HUDEP-2 (cell line): ENCODE data around the gene TRPM6.
A peak's percentile ranks its signal among the peaks of the same experiment; 100 is the strongest.
"Not testable (repeated sequence)": the region's sequence is repeated elsewhere in the genome, so short reads cannot be mapped to it uniquely, and the experiment has no call there.

Experiments
- DNase-seq, 76 experiments: peaks; one replicate each; lab custom pipeline; 2025; ENCODE audit not compliant: unreplicated experiment in 76 of 76; lab: John Stamatoyannopoulos, UW

The TRPM6 gene, protein sequence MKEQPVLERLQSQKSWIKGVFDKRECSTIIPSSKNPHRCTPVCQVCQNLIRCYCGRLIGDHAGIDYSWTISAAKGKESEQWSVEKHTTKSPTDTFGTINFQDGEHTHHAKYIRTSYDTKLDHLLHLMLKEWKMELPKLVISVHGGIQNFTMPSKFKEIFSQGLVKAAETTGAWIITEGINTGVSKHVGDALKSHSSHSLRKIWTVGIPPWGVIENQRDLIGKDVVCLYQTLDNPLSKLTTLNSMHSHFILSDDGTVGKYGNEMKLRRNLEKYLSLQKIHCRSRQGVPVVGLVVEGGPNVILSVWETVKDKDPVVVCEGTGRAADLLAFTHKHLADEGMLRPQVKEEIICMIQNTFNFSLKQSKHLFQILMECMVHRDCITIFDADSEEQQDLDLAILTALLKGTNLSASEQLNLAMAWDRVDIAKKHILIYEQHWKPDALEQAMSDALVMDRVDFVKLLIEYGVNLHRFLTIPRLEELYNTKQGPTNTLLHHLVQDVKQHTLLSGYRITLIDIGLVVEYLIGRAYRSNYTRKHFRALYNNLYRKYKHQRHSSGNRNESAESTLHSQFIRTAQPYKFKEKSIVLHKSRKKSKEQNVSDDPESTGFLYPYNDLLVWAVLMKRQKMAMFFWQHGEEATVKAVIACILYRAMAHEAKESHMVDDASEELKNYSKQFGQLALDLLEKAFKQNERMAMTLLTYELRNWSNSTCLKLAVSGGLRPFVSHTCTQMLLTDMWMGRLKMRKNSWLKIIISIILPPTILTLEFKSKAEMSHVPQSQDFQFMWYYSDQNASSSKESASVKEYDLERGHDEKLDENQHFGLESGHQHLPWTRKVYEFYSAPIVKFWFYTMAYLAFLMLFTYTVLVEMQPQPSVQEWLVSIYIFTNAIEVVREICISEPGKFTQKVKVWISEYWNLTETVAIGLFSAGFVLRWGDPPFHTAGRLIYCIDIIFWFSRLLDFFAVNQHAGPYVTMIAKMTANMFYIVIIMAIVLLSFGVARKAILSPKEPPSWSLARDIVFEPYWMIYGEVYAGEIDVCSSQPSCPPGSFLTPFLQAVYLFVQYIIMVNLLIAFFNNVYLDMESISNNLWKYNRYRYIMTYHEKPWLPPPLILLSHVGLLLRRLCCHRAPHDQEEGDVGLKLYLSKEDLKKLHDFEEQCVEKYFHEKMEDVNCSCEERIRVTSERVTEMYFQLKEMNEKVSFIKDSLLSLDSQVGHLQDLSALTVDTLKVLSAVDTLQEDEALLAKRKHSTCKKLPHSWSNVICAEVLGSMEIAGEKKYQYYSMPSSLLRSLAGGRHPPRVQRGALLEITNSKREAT (N-terminal part only)

DNA sequence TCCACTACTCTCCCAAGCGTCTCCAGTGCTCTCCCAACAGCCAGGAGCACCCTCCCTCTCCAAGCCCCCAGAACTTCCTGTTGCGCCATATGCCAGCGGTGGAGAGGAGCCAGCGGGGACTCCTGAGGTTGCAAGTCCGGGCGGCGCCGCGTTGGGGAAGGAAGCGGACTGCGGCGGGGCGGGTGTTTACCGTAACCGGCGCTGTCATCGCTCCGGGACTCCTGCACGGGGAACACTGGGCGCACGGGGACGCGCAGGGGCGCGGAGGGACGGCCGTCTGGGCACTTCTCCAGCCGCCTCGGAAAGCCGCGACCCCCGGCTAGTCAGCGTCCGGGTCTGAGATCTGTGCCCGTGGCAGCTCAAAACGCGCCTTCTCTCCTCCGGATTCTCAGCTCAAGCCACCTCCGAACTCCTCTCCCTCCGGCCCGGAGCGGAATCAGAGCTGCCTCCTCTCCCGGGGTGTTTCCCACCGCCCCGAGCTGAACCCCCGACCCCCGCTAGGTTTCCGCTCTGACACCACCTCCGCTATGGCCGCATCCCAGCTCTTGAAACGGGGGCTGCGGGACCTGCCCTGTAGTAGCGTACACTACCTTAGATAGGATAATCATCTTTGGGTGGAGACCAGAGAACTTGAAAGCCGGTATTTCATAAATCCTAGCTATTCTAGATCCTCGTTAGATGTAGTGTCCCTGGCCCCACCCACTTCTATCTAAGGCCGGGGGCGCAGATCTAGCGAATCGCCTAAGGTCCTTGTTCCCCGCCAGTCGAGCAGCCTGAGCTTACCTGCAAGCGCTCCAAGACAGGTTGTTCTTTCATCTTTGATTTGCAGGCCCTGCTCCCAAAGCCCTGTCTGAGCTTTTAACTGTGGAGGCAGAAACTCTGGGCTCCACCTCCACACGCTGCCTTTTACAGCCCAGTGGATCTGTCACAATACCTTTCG, at the start of gene TRPM6:
Gene TRPM6, minus strand, starts transcription at position 881 of the 940 bp plus-strand sequence. Its CDS starts 65 bp downstream, at position 816.
- peak in 8 of 76 experiments; percentile 1 to 9 (median 5) for DNase-seq

DNA sequence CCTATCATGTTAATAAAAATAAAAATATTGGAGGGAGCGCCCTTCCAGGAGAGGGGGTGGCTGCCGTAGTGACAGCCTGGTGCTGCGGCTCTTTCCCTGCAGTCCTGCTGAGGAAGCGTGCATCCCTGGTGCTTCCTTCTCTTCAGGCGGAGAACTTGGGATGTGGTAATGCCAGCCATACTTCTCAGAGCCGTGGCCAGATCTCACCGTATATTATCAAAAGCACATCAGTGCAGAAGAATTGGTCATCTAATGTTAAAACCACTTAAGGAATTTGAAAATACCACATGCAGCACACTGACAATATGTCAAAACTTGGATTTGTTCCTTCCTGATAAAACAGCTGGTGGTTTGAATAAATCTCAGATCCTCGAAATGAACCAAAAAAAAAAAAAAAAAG, 47.3 kb upstream of the TRPM6 start:
- no peak for DNase-seq

DNA sequence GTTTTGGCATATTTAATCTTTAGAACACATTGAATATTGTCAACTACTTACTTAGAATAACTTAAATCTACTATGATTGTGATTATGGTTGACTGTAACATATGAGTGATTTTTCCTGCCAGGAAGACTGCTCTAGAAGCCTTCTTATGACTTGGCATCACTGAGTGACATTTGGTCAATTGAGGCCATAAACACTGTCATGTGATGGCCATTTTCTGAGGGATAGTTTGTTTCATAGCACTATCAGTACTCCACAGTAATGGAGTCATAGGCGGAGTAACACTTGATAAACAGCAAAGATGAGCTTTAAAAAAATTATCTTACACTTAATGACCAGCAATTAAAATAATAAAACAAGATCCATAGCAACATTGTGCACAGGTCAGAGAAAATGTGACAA, 34.0 kb upstream of the TRPM6 start:
- DNase-seq = no peak

DNA sequence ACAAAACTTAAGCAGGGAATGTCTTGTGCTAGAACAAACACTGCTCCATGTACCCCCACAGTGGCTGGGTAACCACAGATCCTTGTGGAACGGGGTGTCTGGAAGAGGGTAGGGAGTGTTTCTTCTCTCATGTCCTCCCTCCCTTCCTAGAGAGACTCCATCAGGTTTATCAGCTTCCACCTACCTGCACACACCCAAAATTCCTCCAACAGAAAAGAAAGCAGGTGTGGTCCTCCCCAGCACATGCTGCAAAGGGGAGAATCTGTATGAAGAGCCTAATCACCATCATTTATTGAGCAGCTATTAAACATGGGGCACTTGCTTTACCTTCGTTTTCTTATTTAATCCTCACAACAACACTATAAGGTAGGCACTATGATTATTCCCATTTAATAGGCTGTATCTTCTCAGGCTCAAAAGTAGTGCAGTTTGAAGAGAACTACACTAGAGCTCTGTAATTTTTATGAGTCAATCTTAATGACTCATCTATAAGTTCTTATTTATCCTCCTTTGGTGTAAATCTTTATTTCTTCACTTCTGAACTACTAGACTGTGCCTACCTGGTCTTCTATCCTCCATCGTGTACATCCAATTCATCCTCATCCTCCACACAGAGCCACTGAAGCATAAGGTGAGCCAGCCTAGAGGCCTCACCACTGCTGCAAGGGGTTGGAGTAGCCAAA, 33.4 kb upstream of the TRPM6 start:
- no peak for DNase-seq

DNA sequence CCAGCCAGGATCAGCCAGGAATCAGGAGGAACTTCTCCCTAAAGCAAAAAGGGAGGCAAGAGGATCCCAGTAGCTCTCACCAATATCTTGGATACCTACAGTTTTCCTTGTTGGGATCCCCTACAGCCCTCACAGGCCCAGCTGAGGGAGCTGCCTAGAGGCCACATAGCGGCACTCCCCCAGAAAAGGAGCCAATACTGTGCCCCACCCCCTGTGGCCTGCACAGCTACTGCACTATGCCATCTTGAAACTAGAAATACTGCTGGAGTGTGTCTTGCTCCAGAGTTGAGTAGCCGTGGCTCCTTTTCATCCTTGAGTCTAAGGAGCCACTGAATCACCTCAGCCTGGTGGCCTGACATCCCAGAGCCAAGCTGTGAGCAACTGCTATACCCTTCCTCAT, 22.3 kb upstream of the TRPM6 start:
- DNase-seq = no peak

DNA sequence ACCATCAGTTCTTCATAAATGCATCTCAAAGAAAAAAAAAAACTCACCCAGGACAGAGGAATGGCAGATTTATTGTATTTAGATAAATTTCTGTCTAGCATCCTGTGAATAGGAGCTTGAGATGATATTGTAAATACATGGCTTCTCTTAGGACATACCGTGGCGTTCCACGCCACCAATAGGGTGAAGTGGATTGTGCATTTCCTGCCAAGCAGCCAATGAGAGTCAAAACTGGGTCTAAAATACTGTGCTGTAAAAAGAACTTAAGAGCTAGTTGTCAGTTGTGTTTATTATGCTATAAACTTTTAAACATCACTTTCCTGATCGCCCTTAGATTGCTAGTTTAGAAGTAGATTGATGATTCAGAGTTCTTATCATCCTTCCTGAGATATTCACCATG, 20.9 kb upstream of the TRPM6 start:
- no peak for DNase-seq

DNA sequence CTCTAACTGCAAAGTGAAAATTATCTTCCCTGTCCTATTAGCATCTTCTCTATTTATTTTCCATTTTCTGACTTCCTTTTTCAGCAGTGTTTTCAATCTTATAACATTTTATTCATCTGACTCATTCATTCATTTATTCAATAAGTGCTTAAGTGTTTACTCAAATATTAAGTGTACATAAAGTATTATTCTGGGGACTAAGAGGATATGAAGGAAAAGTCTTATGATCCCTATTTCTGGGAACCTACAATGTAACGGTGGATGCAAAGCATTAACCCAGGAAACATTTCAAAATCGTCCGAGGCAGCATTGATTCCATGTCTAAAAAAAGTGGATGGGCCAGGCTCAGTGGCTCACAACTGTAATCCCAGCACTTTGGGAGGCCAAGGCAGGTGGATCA, 19.4 kb upstream of the TRPM6 start:
- DNase-seq = no peak

- DNase-seq = no peak
Measured at GRCh38 chr9:74901001-74901400, 13.3 kb upstream of the TRPM6 start.

- DNase-seq = not testable (repeated sequence)
Measured at GRCh38 chr9:74888449-74888848, 728 bp upstream of the TRPM6 start.

- no peak for DNase-seq
Measured at GRCh38 chr9:74887981-74888370, 255 bp upstream of the TRPM6 start.

- DNase-seq = no peak
Measured at GRCh38 chr9:74876382-74876949, 11.3 kb downstream of the TRPM6 start.

- DNase-seq = no peak
Measured at GRCh38 chr9:74875656-74876055, 12.1 kb downstream of the TRPM6 start.

DNA sequence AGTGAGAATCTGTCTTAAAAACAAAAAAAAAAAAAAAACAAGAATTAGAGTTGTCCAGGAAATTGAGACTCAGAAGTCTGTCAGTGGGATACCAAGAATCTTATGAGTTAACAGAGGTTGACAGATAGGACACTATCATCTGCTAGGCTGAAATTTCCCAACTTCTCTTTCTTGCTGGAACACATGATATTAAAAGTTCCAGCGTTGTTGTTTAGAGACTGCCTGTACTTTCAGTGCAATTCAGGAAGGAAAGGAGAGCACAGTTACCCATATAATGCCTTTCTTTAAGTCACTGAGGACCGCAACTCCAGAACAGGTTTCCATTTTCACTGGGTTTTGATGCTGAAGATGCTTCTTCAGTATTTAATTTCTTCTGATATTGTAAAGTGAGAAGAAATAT, 13.5 kb downstream of the TRPM6 start:
- no peak for DNase-seq

- DNase-seq = no peak
Measured at GRCh38 chr9:74872619-74873233, 15.0 kb downstream of the TRPM6 start.

GRCh38 chr9:74867483-74867882, 20.2 kb downstream of the TRPM6 start:
- DNase-seq = no peak

DNA sequence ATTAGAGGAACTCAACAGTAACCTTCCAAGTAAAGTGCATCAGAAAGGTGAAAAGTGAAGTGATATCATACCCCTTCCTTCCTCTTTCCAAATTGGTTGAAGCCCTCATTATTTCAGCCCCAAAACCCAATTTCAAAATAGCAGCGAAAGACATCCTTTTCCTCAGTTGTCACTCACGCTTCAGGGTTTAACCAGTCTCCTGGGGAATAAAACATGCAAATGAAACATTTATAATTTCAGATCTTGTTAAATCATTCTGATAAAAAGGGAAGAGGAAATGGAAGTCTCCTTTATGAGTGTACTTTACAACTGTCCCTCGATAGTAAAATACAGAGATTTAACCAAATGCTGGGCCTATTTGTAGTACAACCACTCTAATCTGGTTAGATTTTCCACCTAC, 22.5 kb downstream of the TRPM6 start:
- DNase-seq = no peak

- no peak for DNase-seq
Measured at GRCh38 chr9:74861773-74862474, 25.8 kb downstream of the TRPM6 start.

GRCh38 chr9:74861071-74861470, 26.6 kb downstream of the TRPM6 start:
- no peak for DNase-seq
